HL-60 (cell line): Measurements from ENCODE around the gene STARD9.

ENCODE experiments used
- TF ChIP-seq, protein P1 (sequence below): IDR thresholded peaks from 2 replicates; pipeline ENCODE4 v1.6.1; 2012; ENCODE audit warnings: low read depth; ENCODE audit not compliant: insufficient replicate concordance
- TF ChIP-seq, protein P2 (sequence below): IDR thresholded peaks from one replicate; pipeline ENCODE4 v1.5.1; 2011; ENCODE audit warnings: low read length, control low read depth, inconsistent platforms; ENCODE audit not compliant: insufficient read depth

DNA sequence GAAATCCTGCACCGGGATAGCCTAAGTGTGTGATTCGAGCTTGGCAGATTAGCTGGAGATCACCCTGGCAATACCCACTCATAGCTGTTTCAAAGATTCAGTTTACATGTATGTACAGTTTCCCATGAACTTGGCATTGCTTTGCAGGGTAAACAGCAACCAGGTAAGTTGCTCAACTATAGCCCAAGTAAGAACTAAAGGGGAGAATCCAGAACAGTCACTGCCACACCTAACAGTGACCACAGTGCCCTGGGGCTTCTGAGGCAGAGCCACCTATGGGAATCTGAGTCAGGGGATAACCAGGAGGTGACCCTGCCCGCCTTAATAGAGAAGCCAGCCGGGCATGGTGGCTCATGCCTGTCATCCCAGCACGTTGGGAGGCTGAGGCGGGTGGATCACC, 145.6 kb downstream of the STARD9 start:
- TF ChIP-seq, protein P1, sequence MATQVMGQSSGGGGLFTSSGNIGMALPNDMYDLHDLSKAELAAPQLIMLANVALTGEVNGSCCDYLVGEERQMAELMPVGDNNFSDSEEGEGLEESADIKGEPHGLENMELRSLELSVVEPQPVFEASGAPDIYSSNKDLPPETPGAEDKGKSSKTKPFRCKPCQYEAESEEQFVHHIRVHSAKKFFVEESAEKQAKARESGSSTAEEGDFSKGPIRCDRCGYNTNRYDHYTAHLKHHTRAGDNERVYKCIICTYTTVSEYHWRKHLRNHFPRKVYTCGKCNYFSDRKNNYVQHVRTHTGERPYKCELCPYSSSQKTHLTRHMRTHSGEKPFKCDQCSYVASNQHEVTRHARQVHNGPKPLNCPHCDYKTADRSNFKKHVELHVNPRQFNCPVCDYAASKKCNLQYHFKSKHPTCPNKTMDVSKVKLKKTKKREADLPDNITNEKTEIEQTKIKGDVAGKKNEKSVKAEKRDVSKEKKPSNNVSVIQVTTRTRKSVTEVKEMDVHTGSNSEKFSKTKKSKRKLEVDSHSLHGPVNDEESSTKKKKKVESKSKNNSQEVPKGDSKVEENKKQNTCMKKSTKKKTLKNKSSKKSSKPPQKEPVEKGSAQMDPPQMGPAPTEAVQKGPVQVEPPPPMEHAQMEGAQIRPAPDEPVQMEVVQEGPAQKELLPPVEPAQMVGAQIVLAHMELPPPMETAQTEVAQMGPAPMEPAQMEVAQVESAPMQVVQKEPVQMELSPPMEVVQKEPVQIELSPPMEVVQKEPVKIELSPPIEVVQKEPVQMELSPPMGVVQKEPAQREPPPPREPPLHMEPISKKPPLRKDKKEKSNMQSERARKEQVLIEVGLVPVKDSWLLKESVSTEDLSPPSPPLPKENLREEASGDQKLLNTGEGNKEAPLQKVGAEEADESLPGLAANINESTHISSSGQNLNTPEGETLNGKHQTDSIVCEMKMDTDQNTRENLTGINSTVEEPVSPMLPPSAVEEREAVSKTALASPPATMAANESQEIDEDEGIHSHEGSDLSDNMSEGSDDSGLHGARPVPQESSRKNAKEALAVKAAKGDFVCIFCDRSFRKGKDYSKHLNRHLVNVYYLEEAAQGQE: no peak
- TF ChIP-seq, protein P2, sequence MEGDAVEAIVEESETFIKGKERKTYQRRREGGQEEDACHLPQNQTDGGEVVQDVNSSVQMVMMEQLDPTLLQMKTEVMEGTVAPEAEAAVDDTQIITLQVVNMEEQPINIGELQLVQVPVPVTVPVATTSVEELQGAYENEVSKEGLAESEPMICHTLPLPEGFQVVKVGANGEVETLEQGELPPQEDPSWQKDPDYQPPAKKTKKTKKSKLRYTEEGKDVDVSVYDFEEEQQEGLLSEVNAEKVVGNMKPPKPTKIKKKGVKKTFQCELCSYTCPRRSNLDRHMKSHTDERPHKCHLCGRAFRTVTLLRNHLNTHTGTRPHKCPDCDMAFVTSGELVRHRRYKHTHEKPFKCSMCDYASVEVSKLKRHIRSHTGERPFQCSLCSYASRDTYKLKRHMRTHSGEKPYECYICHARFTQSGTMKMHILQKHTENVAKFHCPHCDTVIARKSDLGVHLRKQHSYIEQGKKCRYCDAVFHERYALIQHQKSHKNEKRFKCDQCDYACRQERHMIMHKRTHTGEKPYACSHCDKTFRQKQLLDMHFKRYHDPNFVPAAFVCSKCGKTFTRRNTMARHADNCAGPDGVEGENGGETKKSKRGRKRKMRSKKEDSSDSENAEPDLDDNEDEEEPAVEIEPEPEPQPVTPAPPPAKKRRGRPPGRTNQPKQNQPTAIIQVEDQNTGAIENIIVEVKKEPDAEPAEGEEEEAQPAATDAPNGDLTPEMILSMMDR: no peak
